Loucy (cell line): ENCODE results near the gene MSX1.

Experiments used
- H2AFZ ChIP-seq: fragments of 200-600 bp; sonication (generic); 2 replicates; pipeline ENCODE4 v1.6.0; 2016; ENCODE audit warnings: antibody characterized with exemption, mild to moderate bottlenecking, low read length, moderate library complexity
- H3F3A ChIP-seq: fragments of 200-600 bp; 2 replicates; pipeline ENCODE4 v1.6.0; 2016; ENCODE audit warnings: antibody characterized with exemption, low read depth, mild to moderate bottlenecking
- H3K27me3 ChIP-seq: fragments of 200-600 bp; sonication (generic); 2 replicates; pipeline ENCODE4 v1.6.1; 2014; ENCODE audit warnings: low read length, mild to moderate bottlenecking; ENCODE audit not compliant: insufficient read depth, poor library complexity, severe bottlenecking
- H3K36me3 ChIP-seq: fragments of 200-600 bp; sonication (generic); 2 replicates; pipeline ENCODE4 v1.6.1; 2016; ENCODE audit warnings: low read length; ENCODE audit not compliant: insufficient read depth
- H3K4me1 ChIP-seq: fragments of 200-600 bp; sonication (generic); 2 replicates; pipeline ENCODE4 v1.5.1; 2014; ENCODE audit warnings: low read length, mild to moderate bottlenecking; ENCODE audit not compliant: insufficient read depth, poor library complexity, severe bottlenecking
- H3K4me2 ChIP-seq: fragments of 200-600 bp; sonication (generic); 2 replicates; pipeline ENCODE4 v1.6.0; 2014; ENCODE audit warnings: antibody characterized with exemption, low read length, low read depth, mild to moderate bottlenecking; ENCODE audit not compliant: poor library complexity, severe bottlenecking
- H3K4me3 ChIP-seq: fragments of 200-600 bp; sonication (generic); 2 replicates; pipeline ENCODE4 v1.5.1; 2014; ENCODE audit warnings: low read length, mild to moderate bottlenecking, mixed read lengths; ENCODE audit not compliant: poor library complexity, severe bottlenecking
- H3K79me2 ChIP-seq: fragments of 200-600 bp; sonication (generic); 2 replicates; pipeline ENCODE4 v1.6.1; 2014; ENCODE audit warnings: low read length; ENCODE audit not compliant: insufficient read depth
- H3K9ac ChIP-seq: fragments of 200-600 bp; sonication (generic); 2 replicates; pipeline ENCODE4 v1.6.0; 2014; ENCODE audit warnings: mild to moderate bottlenecking, low read depth, low read length, moderate library complexity; ENCODE audit not compliant: poor library complexity, severe bottlenecking
- H3K9me2 ChIP-seq: fragments of 200-600 bp; sonication (generic); replicated peaks from 2 replicates; pipeline ENCODE4 v1.6.1; 2016; ENCODE audit warnings: low read depth, low read length, mixed read lengths
- H3K9me3 ChIP-seq: fragments of 200-600 bp; sonication (generic); 2 replicates; pipeline ENCODE4 v1.6.1; 2014; ENCODE audit warnings: mild to moderate bottlenecking, antibody characterized with exemption, low read length, low read depth; ENCODE audit not compliant: insufficient read depth
- H4K20me1 ChIP-seq: fragments of 200-600 bp; sonication (generic); 2 replicates; pipeline ENCODE4 v1.6.0; 2014; ENCODE audit warnings: antibody characterized with exemption, low read length, mild to moderate bottlenecking; ENCODE audit not compliant: insufficient read depth, poor library complexity, severe bottlenecking
- CTCF ChIP-seq: fragments of 200-600 bp; sonication (generic); conservative IDR thresholded peaks from 2 replicates; pipeline ENCODE4 v1.5.1; 2014; ENCODE audit warnings: mild to moderate bottlenecking, antibody characterized with exemption, low read length
- EZH2phosphoT487 ChIP-seq: fragments of 200-600 bp; IDR thresholded peaks from 2 replicates; pipeline ENCODE4 v1.6.1; 2018; ENCODE audit warnings: antibody characterized with exemption, mild to moderate bottlenecking, moderate library complexity, borderline replicate concordance

Gene MSX1

GRCh38 chr4:4871242-4871572, 11.7 kb downstream of the MSX1 start:
- Histone ChIP-seq H3K9me2 (no peaks in the 10 kb centered on the region), H3K4me1 (no peaks in the 10 kb centered on the region), H3K4me2 (no peak overlapping the region), H4K20me1 (no peaks in the 10 kb centered on the region), H3K36me3 (no peaks in the 10 kb centered on the region), H3K9me3 (no peaks in the 10 kb centered on the region), H3K9ac (no peak overlapping the region), H3K79me2 (no peaks in the 10 kb centered on the region), H3K4me3 (no peak overlapping the region), H3F3A (no peaks in the 10 kb centered on the region), H2AFZ (no peak overlapping the region), H3K27me3 (no peaks in the 10 kb centered on the region)
- TF ChIP-seq EZH2phosphoT487, result no peak
- TF ChIP-seq CTCF, result no peak

GRCh38 chr4:4871573-4872313, 12.3 kb downstream of the MSX1 start:
- no peak overlapping the region for H2AFZ ChIP-seq
- no peak overlapping the region for H3K4me2 ChIP-seq
- H3K27me3 ChIP-seq, result no peaks in the 10 kb centered on the region

GRCh38 chr4:4872314-4872903, 12.9 kb downstream of the MSX1 start:
- Histone ChIP-seq H3K9ac (no peak overlapping the region), H3K4me3 (no peak overlapping the region), H3K4me1 (no peaks in the 10 kb centered on the region), H3K36me3 (no peaks in the 10 kb centered on the region), H3K9me2 (no peaks in the 10 kb centered on the region), H2AFZ (no peak overlapping the region), H3K9me3 (no peaks in the 10 kb centered on the region), H3K79me2 (no peaks in the 10 kb centered on the region), H4K20me1 (no peaks in the 10 kb centered on the region), H3F3A (no peaks in the 10 kb centered on the region), H3K27me3 (no peaks in the 10 kb centered on the region), H3K4me2 (no peak overlapping the region)
- TF ChIP-seq CTCF (no peak), EZH2phosphoT487 (no peak)

More at GRCh38 chr4:4871573-4872313, 12.3 kb downstream of the MSX1 start:
- Histone ChIP-seq H3F3A (no peaks in the 10 kb centered on the region), H4K20me1 (no peaks in the 10 kb centered on the region), H3K9me2 (no peaks in the 10 kb centered on the region), H3K9ac (no peak overlapping the region), H3K4me1 (no peaks in the 10 kb centered on the region), H3K36me3 (no peaks in the 10 kb centered on the region), H3K4me3 (no peak overlapping the region), H3K9me3 (no peaks in the 10 kb centered on the region), H3K79me2 (no peaks in the 10 kb centered on the region)
- TF ChIP-seq EZH2phosphoT487 (no peak), CTCF (no peak)
